Measurements from ENCODE around the gene PACSIN1.

DNA sequence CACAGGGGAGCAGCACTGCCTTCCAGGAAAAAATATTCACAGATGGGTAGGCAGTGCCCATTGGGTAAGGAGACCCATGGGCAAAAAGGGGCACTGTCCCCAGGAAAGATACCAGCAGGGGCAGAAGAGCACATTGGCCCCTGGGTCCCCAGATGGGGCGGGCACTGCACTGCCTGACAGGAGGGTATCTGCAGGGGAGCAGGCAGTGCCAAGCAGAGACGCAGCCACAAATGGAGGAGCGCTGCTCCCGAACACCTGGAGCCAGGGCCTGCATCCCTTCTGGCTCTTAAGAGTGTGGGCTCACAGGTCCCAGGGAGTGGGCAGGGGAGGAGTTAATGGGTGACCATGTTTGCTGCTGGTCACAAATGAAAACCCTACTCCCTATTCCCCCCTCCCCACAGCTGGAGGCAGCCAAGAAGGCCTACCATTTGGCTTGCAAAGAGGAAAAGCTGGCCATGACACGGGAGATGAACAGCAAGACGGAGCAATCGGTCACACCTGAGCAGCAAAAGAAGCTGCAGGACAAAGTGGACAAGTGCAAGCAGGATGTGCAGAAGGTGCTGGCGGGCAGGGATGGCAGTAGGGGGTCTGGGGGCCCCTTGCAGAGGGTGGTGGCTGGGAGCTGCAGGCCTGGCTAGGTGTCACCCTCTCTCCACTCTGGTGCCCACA is 63.3 kb downstream of the PACSIN1 start:
- no peak for TF ChIP-seq GATA3 (IDR thresholded peaks at IDR 0.05; ENCODE audit: low read depth, low read length)
- TF ChIP-seq GATA2 (IDR thresholded peaks at IDR 0.05; ENCODE audit: low read depth, low read length) = no peak

Measured in SH-SY5Y (cell line).